ENCODE results near the gene TREML1.

Gene TREML1

GRCh38 chr6:41177695-41178094 is 23.5 kb upstream of the TREML1 start:
- no peak for DNase-seq (ENCODE audit: low read depth, low spot score)

DNA sequence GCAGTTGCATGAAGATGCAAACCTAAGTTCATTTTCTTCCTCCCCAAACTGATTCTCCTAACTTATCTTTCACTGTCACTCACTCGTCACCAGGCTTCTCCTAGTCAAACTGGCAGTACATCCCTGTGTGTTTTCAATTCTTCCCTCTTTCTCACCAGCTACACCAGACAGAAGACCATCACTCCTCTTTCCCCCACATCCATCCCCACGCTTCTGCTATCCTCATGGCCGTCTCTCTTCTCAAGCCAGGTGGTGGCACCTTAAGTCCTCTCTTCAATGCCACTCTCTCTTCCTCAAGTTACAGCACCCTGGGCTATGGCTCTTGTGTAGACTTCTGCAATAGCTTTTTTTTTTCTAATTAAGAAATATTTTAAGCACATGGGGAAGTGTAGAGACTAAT is 23.1 kb upstream of the TREML1 start:
- no peak for DNase-seq (ENCODE audit: low read depth, low spot score)

DNA sequence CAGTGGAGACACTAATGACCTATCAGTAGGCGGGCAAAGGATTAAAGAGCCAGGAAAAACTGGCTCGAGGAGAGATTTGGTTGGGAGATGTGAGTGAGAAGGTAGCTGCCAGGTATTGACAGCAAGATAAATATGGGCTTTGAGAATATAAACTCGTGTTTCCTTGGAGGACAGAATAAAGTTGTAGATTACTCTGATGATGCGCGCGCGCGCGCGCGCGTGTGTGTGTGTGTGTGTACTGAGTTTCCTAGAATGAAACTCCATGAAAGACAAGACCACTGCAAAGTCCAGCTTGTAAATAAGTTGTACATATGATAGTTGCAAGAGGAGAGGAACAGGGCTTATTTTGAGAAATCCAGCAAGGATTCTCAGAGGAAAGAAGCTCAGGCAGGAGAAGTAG is 22.0 kb upstream of the TREML1 start:
- DNase-seq (ENCODE audit: low read depth, low spot score), result no peak

DNA sequence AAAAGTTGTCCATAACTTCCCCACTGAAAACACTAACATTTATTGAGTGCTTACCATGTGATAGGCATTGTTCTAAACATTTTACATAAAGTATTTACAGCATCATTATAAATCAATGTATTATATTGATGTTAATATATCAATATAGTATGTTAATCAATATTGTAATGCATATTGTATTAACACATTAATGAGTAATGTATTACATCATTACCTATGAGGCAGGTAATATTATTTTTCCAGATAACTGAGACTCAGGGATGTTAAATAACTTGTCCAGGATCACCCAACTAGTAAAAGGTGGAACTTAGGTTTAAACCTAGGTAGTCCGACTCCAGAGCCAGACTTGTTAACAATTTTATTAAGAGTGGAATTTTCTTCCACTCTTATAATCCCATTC is 20.9 kb upstream of the TREML1 start:
- no peak for DNase-seq (ENCODE audit: low read depth, low spot score)

- no peak for DNase-seq (ENCODE audit: low read depth, low spot score)
Measured at GRCh38 chr6:41174610-41175009, 20.5 kb upstream of the TREML1 start.

- no peak for DNase-seq (ENCODE audit: low read depth, low spot score)
Measured at GRCh38 chr6:41171908-41172307, 17.8 kb upstream of the TREML1 start.

GRCh38 chr6:41170547-41171160 is 16.5 kb upstream of the TREML1 start:
- DNase-seq (ENCODE audit: low read depth, low spot score), result no peak

- DNase-seq (ENCODE audit: low read depth, low spot score), result peak; percentile 63
Measured at GRCh38 chr6:41167173-41167963, 13.2 kb upstream of the TREML1 start.

GRCh38 chr6:41164551-41165120 is 10.5 kb upstream of the TREML1 start:
- no peak for DNase-seq (ENCODE audit: low read depth, low spot score)

GRCh38 chr6:41163419-41163717 is 9.2 kb upstream of the TREML1 start:
- no peak for DNase-seq (ENCODE audit: low read depth, low spot score)

DNA sequence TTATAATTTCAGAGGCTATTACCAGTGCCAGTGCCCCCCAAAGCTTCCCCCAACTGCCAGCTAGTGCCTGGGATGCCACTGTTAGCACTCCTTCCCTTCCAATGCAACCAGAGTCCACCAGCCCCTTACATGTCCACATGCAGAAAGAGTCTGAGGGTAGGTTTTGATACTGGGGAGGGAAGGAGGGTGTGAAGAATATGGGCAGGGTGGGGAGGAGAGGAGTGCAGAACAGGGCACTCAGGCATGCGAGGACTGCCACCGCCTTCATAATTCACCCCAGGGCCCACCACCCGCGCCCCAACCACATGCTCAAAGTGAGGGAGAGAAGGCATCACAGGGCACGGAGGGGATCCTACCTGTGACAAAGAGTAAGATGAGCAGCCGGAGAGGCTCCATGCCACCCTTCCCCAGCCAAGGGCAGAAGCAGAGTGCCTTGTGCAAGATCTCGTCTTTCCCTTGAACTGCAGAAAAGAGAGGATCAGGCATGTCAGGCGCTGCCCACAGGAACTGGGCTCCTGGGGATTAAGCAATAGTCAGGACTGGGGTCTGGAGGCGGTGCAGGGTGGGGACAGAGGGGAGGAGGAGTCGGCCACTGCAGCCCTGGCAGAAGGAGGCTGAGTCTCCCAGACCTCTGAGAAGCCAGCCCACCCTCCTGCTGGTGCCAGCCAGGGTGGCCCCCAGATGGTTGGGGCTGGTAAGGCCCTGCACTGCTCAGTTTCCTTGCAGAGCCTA is 8.7 kb upstream of the TREML1 start, which contains the start of gene TREM2:
TREM2 (minus strand) TSS at position 430 of the 732 bp plus-strand sequence; CDS start at position 396, 34 bp downstream.
- DNase-seq (ENCODE audit: low read depth, low spot score), result no peak

GRCh38 chr6:41161851-41162552 is 7.9 kb upstream of the TREML1 start:
- DNase-seq (ENCODE audit: low read depth, low spot score), result no peak

GRCh38 chr6:41161380-41161779 is 7.2 kb upstream of the TREML1 start:
- peak; percentile 89 for DNase-seq (ENCODE audit: low read depth, low spot score)

DNA sequence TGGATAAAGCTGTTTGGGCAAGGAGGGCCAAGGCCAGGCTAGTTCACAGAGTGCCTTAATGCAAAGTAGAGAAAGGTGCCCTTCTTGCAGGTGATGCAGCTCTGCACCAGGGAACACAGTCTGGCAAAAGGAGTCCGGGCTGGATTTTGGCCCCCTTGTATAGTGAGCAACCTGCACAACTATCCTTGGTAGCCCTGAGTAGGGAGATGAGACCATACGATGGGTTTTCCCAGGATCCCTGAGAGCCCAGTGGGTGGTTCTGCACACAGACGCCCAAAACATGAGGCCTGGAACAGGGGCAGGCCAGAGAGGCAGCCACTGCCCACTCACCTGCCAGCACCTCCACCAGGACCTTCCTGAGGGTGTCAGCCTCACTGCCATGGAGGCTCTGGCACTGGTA is 6.8 kb upstream of the TREML1 start:
- no peak for DNase-seq (ENCODE audit: low read depth, low spot score)

GRCh38 chr6:41159415-41160082 is 5.4 kb upstream of the TREML1 start:
- DNase-seq (ENCODE audit: low read depth, low spot score), result no peak

- DNase-seq (ENCODE audit: low read depth, low spot score), result no peak
Measured at GRCh38 chr6:41157323-41157722, 3.2 kb upstream of the TREML1 start.

- DNase-seq (ENCODE audit: low read depth, low spot score), result no peak
Measured at GRCh38 chr6:41156771-41157170, 2.6 kb upstream of the TREML1 start.

- DNase-seq (ENCODE audit: low read depth, low spot score), result no peak
Measured at GRCh38 chr6:41156001-41156400, 1.9 kb upstream of the TREML1 start.

- no peak for DNase-seq (ENCODE audit: low read depth, low spot score)
Measured at GRCh38 chr6:41155132-41155805, 1.1 kb upstream of the TREML1 start.

GRCh38 chr6:41153451-41153850 is 696 bp downstream of the TREML1 start:
- no peak for DNase-seq (ENCODE audit: low read depth, low spot score)

- no peak for DNase-seq (ENCODE audit: low read depth, low spot score)
Measured at GRCh38 chr6:41150671-41151070, 3.5 kb downstream of the TREML1 start.

Measured in ELF-1 (cell line).